Glomerular endothelial cell (primary cell): ENCODE data around the gene GPR176. TPM values are rescaled to one million over a fixed set of nuclear protein-coding genes. Genes with fewer than 3 reads are reported as not detected.

Experiments
- DNase-seq: peaks from one replicate; pipeline ENCODE4 v3.0.0-alpha.2; 2011; ENCODE audit warnings: low read depth, low spot score; ENCODE audit errors: extremely low read depth
- total RNA-seq: library from RNA; depleted of rRNA; stranded (reverse); fragments of >200 nt; gene quantifications from 2 replicates; pipeline ENCODE4 v1.2.3, GENCODE V29; 2015

The GPR176 gene
- total RNA-seq, 1 donor from 2014 or later = 26.5 TPM

- DNase-seq = no peak
Measured at GRCh38 chr15:39864116-39864515, 56.0 kb downstream of the GPR176 start.

- no peak for DNase-seq
Measured at GRCh38 chr15:39860871-39861270, 59.2 kb downstream of the GPR176 start.

- no peak for DNase-seq
Measured at GRCh38 chr15:39860200-39860599, 59.9 kb downstream of the GPR176 start.

- no peak for DNase-seq
Measured at GRCh38 chr15:39859636-39860035, 60.4 kb downstream of the GPR176 start.

- no peak for DNase-seq
Measured at GRCh38 chr15:39857132-39857531, 62.9 kb downstream of the GPR176 start.

- DNase-seq = no peak
Measured at GRCh38 chr15:39856357-39856756, 63.7 kb downstream of the GPR176 start.

GRCh38 chr15:39855400-39855799 lies 64.7 kb downstream of the GPR176 start:
- DNase-seq = no peak

- no peak for DNase-seq
Measured at GRCh38 chr15:39854161-39854560, 65.9 kb downstream of the GPR176 start.

GRCh38 chr15:39852250-39852649 lies 67.8 kb downstream of the GPR176 start:
- no peak for DNase-seq

GRCh38 chr15:39851500-39852092 lies 68.5 kb downstream of the GPR176 start:
- peak; percentile 27 for DNase-seq

GRCh38 chr15:39850436-39850835 lies 69.6 kb downstream of the GPR176 start:
- DNase-seq = no peak

- no peak for DNase-seq
Measured at GRCh38 chr15:39846108-39846507, 74.0 kb downstream of the GPR176 start.

- no peak for DNase-seq
Measured at GRCh38 chr15:39845582-39845981, 74.5 kb downstream of the GPR176 start.

- DNase-seq = no peak
Measured at GRCh38 chr15:39843565-39843964, 76.5 kb downstream of the GPR176 start.

GRCh38 chr15:39837454-39837853 lies 82.6 kb downstream of the GPR176 start:
- DNase-seq = no peak

GRCh38 chr15:39835550-39835949 lies 84.5 kb downstream of the GPR176 start:
- no peak for DNase-seq

- DNase-seq = no peak
Measured at GRCh38 chr15:39834256-39834655, 85.8 kb downstream of the GPR176 start.

GRCh38 chr15:39833515-39833981 lies 86.5 kb downstream of the GPR176 start:
- DNase-seq = no peak

GRCh38 chr15:39830166-39830565 lies 89.9 kb downstream of the GPR176 start:
- no peak for DNase-seq

GRCh38 chr15:39828374-39828931 lies 91.6 kb downstream of the GPR176 start:
- no peak for DNase-seq

- no peak for DNase-seq
Measured at GRCh38 chr15:39826975-39827374, 93.1 kb downstream of the GPR176 start.

GRCh38 chr15:39823634-39824033 lies 96.4 kb downstream of the GPR176 start:
- no peak for DNase-seq
